NB4 (cell line): ENCODE measurements around the gene M1AP.
"Not testable (repeated sequence)": the region's sequence is repeated elsewhere in the genome, so short reads cannot be mapped to it uniquely, and the experiment has no call there.

ENCODE experiments used
- DNase-seq: peaks from one replicate; pipeline ENCODE4 v3.0.0; 2010; ENCODE audit warnings: low read depth
- H3K4me3 ChIP-seq: one replicate; pipeline ENCODE4 v1.5.1; 2011; ENCODE audit warnings: mild to moderate bottlenecking, low read depth, low read length, moderate library complexity
- MAX ChIP-seq: IDR thresholded peaks from 2 replicates; pipeline ENCODE4 v1.6.1; 2011; ENCODE audit warnings: low read depth, low read length
- MYC ChIP-seq: IDR thresholded peaks from 2 replicates; pipeline ENCODE4 v1.6.1; 2011; ENCODE audit warnings: low read depth, low read length
- POLR2A ChIP-seq: IDR thresholded peaks from 2 replicates; pipeline ENCODE4 v1.6.1; 2011; ENCODE audit warnings: mild to moderate bottlenecking; ENCODE audit not compliant: insufficient read length; ENCODE audit errors: extremely low read depth
- TF ChIP-seq, protein P1 (sequence below): IDR thresholded peaks from one replicate; pipeline ENCODE4 v1.5.1; 2012; ENCODE audit warnings: low read depth, low read length

The M1AP gene

GRCh38 chr2:74562126-74562775 is 85.9 kb downstream of the M1AP start:
- TF ChIP-seq, protein P1, sequence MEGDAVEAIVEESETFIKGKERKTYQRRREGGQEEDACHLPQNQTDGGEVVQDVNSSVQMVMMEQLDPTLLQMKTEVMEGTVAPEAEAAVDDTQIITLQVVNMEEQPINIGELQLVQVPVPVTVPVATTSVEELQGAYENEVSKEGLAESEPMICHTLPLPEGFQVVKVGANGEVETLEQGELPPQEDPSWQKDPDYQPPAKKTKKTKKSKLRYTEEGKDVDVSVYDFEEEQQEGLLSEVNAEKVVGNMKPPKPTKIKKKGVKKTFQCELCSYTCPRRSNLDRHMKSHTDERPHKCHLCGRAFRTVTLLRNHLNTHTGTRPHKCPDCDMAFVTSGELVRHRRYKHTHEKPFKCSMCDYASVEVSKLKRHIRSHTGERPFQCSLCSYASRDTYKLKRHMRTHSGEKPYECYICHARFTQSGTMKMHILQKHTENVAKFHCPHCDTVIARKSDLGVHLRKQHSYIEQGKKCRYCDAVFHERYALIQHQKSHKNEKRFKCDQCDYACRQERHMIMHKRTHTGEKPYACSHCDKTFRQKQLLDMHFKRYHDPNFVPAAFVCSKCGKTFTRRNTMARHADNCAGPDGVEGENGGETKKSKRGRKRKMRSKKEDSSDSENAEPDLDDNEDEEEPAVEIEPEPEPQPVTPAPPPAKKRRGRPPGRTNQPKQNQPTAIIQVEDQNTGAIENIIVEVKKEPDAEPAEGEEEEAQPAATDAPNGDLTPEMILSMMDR, result no peak
- no peak for TF ChIP-seq MYC
- peak; percentile 73 for DNase-seq

DNA sequence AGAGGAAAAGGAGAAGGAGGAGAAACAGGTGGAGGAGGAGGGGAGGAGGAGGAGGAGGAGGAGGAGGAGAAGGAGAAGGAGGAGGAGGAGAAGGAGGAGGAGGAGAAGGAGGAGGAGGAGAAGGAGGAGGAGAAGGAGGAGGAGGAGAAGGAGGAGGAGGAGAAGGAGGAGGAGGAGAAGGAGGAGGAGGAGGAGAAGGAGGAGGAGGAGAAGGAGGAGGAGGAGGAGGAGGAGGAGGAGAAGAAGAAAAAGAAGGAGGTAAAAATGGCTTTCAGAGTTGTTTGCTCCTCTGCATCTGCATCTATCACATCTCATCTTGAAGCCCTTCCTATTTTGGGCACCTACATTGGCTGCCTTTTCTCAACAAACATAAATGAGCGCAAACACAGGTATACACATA is 87.1 kb downstream of the M1AP start:
- DNase-seq, H3K4me3 ChIP-seq: not testable (repeated sequence)

More at GRCh38 chr2:74562126-74562775, 85.9 kb downstream of the M1AP start:
- H3K4me3 ChIP-seq, result no peak overlapping the region

DNA sequence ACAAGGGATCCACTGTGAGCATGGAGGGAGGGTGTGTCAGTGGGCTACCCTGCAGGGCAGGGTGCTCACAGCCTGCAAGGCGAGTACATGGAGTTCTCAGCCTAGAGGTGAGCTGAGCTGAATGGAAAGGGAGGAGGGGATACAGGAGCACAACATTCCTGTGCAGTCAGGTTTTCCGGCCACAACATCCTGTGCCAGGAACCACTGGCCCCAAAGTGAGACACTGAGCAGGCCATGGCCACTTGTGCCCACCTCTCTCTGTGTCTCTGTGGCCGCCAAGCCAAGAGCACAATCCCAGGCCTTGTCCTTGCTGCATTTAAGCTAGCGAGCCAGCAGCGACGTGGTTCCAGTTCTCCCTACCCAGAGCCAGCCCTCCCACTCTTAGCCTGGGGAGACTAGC is 87.5 kb downstream of the M1AP start:
- no peak overlapping the region for H3K4me3 ChIP-seq
- DNase-seq, result no peak
- TF ChIP-seq MAX (no peak), POLR2A (no peak), MYC (no peak)
- TF ChIP-seq, protein P1, result no peak

- TF ChIP-seq MAX (no peak), POLR2A (no peak), MYC (no peak)
- TF ChIP-seq, protein P1, result no peak
- DNase-seq, result no peak
- H3K4me3 ChIP-seq, result no peak overlapping the region
Observed at GRCh38 chr2:74559912-74560311, 88.2 kb downstream of the M1AP start.

- DNase-seq, result no peak
- H3K4me3 ChIP-seq, result no peak overlapping the region
- TF ChIP-seq POLR2A (no peak), MAX (no peak), MYC (no peak)
- TF ChIP-seq, protein P1, result no peak
Observed at GRCh38 chr2:74558284-74559230, 89.6 kb downstream of the M1AP start.

DNA sequence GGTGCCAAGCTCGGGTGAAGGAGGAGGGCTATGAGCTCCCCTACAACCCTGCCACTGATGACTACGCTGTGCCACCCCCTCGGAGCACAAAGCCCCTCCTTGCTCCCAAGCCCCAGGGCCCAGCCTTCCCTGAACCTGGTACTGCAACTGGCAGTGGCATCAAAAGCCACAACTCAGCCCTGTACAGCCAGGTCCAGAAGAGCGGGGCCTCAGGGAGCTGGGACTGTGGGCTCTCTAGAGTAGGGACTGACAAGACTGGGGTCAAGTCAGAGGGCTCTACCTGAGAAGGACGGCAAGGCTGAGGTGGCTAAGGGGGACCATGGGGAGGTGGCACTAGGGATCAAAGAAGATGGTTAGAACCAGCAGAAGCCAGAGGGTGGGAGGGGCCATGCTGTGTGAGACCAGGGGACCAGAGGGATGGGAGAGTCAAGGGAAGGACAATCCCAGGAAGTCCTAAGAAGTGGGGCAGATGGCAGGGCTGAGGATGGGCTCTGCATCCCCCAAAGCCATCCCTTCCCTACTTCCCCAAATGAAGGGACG is 91.2 kb downstream of the M1AP start:
- TF ChIP-seq POLR2A (no peak), MYC (no peak), MAX (no peak)
- TF ChIP-seq, protein P1, result no peak
- H3K4me3 ChIP-seq, result no peak overlapping the region
- DNase-seq, result no peak
